ENCODE results near the gene EME1.

Gene EME1

GRCh38 chr17:50348522-50349242, 24.3 kb upstream of the EME1 start:
- DNase-seq (ENCODE audit: low read depth in 3 of 3) = no peak

GRCh38 chr17:50349243-50349600, 23.8 kb upstream of the EME1 start:
- no peak for DNase-seq (ENCODE audit: low read depth in 3 of 3)

- DNase-seq (ENCODE audit: low read depth in 3 of 3) = no peak
These were observed 22.3 kb upstream of the EME1 start for GRCh38 chr17:50350733-50351132.

- DNase-seq (ENCODE audit: low read depth in 3 of 3) = no peak
These were observed 20.8 kb upstream of the EME1 start for GRCh38 chr17:50352072-50352692.

GRCh38 chr17:50352693-50353599, 20.1 kb upstream of the EME1 start:
- no peak for DNase-seq (ENCODE audit: low read depth in 3 of 3)

GRCh38 chr17:50353600-50354195, 19.3 kb upstream of the EME1 start:
- DNase-seq (ENCODE audit: low read depth in 3 of 3) = no peak

- no peak for DNase-seq (ENCODE audit: low read depth in 3 of 3)
These were observed 18.8 kb upstream of the EME1 start for GRCh38 chr17:50354198-50354597.

GRCh38 chr17:50354776-50355175, 18.3 kb upstream of the EME1 start:
- no peak for DNase-seq (ENCODE audit: low read depth in 3 of 3)

GRCh38 chr17:50355336-50355700, 17.7 kb upstream of the EME1 start:
- no peak for DNase-seq (ENCODE audit: low read depth in 3 of 3)

GRCh38 chr17:50355701-50356341, 17.2 kb upstream of the EME1 start:
- DNase-seq (ENCODE audit: low read depth in 3 of 3) = no peak

- DNase-seq (ENCODE audit: low read depth in 3 of 3) = no peak
These were observed 16.6 kb upstream of the EME1 start for GRCh38 chr17:50356418-50356817.

GRCh38 chr17:50356892-50357510, 16.0 kb upstream of the EME1 start:
- no peak for DNase-seq (ENCODE audit: low read depth in 3 of 3)

- no peak for DNase-seq (ENCODE audit: low read depth in 3 of 3)
These were observed 14.9 kb upstream of the EME1 start for GRCh38 chr17:50358177-50358576.

- DNase-seq (ENCODE audit: low read depth in 3 of 3) = no peak
These were observed 13.9 kb upstream of the EME1 start for GRCh38 chr17:50359005-50359699.

- no peak for DNase-seq (ENCODE audit: low read depth in 3 of 3)
These were observed 13.0 kb upstream of the EME1 start for GRCh38 chr17:50359998-50360461.

GRCh38 chr17:50360486-50361115, 12.4 kb upstream of the EME1 start:
- DNase-seq (ENCODE audit: low read depth in 3 of 3) = no peak

- DNase-seq (ENCODE audit: low read depth in 3 of 3) = peak; percentile 28 to 53 (median 34)
These were observed 11.2 kb upstream of the EME1 start for GRCh38 chr17:50361561-50362480.

- DNase-seq (ENCODE audit: low read depth in 3 of 3) = no peak
These were observed 10.4 kb upstream of the EME1 start for GRCh38 chr17:50362661-50363060.
